ENCODE results near the gene R3HDM2.

The R3HDM2 gene

GRCh38 chr12:57229046-57229633 is 201.7 kb downstream of the R3HDM2 start:
- no peak for DNase-seq (ENCODE audit: low read depth)

GRCh38 chr12:57227315-57228115 is 203.3 kb downstream of the R3HDM2 start:
- DNase-seq (ENCODE audit: low read depth): no peak

- DNase-seq (ENCODE audit: low read depth): no peak
Measured at GRCh38 chr12:57226588-57227314, 204.1 kb downstream of the R3HDM2 start.

GRCh38 chr12:57225680-57226210 is 205.1 kb downstream of the R3HDM2 start:
- DNase-seq (ENCODE audit: low read depth): no peak

GRCh38 chr12:57224973-57225679 is 205.7 kb downstream of the R3HDM2 start:
- DNase-seq (ENCODE audit: low read depth): no peak

- DNase-seq (ENCODE audit: low read depth): no peak
Measured at GRCh38 chr12:57224278-57224972, 206.4 kb downstream of the R3HDM2 start.

GRCh38 chr12:57223191-57224165 is 207.4 kb downstream of the R3HDM2 start:
- no peak for DNase-seq (ENCODE audit: low read depth)

- no peak for DNase-seq (ENCODE audit: low read depth)
Measured at GRCh38 chr12:57222286-57223190, 208.3 kb downstream of the R3HDM2 start.

GRCh38 chr12:57221169-57221917 is 209.5 kb downstream of the R3HDM2 start:
- no peak for DNase-seq (ENCODE audit: low read depth)

- no peak for DNase-seq (ENCODE audit: low read depth)
Measured at GRCh38 chr12:57220770-57221168, 210.1 kb downstream of the R3HDM2 start.

GRCh38 chr12:57219993-57220754 is 210.7 kb downstream of the R3HDM2 start:
- no peak for DNase-seq (ENCODE audit: low read depth)

GRCh38 chr12:57219205-57219992 is 211.4 kb downstream of the R3HDM2 start:
- no peak for DNase-seq (ENCODE audit: low read depth)

GRCh38 chr12:57218030-57218853 is 212.6 kb downstream of the R3HDM2 start:
- no peak for DNase-seq (ENCODE audit: low read depth)

GRCh38 chr12:57216921-57217879 is 213.6 kb downstream of the R3HDM2 start:
- DNase-seq (ENCODE audit: low read depth): no peak
